ENCODE results near the gene BCKDHA. TPM values are rescaled to one million over a fixed set of nuclear protein-coding genes. Genes with fewer than 3 reads are reported as not detected.

Gene BCKDHA
- total RNA-seq, 4 donors from 2014 or later = 27.9 to 59.2 (median 39.1) TPM

DNA sequence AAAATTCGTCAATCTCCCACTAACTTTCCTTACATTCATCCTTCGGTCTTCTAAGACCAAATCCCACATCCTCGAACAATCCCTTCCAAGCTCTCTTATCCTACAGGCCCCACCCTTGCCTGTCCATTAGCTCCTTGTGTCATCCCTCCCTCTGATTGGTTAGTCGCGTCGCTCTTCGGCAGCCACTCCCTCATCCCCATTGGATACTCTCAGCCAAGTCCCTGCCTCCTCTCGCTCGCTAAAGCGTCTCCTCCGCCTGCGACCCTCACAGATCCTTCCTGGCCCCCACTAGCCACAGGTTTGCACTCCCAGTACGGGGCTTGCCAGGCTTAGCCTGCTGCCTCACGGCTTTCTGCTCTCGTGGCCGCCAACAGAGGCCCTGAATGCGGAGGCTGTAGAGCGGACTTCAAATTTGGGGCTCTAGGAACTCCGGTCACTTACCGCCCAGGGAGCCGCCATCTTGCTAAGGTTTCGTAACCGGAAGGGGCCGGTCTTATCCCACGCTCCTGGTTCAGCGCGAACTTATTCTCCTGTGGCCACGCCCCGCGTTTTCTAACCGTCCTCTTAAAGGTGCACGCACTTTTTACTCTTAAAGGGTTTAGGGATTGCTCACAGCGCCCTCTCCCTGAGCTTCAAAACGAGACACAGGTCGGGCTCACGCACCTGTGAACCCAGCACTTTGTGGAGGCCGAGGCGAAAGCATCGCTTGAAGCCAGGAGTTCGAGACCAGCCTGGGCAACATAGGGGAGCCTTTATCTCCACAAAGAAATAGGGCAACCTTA, 42.0 kb downstream of the BCKDHA start, which contains the start of gene DMAC2:
TSS of gene DMAC2 (minus strand) at position 472 of the 782 bp plus-strand sequence. CDS start at position 459, 13 bp downstream.
- TF ChIP-seq, protein P1, sequence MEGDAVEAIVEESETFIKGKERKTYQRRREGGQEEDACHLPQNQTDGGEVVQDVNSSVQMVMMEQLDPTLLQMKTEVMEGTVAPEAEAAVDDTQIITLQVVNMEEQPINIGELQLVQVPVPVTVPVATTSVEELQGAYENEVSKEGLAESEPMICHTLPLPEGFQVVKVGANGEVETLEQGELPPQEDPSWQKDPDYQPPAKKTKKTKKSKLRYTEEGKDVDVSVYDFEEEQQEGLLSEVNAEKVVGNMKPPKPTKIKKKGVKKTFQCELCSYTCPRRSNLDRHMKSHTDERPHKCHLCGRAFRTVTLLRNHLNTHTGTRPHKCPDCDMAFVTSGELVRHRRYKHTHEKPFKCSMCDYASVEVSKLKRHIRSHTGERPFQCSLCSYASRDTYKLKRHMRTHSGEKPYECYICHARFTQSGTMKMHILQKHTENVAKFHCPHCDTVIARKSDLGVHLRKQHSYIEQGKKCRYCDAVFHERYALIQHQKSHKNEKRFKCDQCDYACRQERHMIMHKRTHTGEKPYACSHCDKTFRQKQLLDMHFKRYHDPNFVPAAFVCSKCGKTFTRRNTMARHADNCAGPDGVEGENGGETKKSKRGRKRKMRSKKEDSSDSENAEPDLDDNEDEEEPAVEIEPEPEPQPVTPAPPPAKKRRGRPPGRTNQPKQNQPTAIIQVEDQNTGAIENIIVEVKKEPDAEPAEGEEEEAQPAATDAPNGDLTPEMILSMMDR (IDR thresholded peaks at IDR 0.05; ENCODE audit: low read depth) = no peak

DNA sequence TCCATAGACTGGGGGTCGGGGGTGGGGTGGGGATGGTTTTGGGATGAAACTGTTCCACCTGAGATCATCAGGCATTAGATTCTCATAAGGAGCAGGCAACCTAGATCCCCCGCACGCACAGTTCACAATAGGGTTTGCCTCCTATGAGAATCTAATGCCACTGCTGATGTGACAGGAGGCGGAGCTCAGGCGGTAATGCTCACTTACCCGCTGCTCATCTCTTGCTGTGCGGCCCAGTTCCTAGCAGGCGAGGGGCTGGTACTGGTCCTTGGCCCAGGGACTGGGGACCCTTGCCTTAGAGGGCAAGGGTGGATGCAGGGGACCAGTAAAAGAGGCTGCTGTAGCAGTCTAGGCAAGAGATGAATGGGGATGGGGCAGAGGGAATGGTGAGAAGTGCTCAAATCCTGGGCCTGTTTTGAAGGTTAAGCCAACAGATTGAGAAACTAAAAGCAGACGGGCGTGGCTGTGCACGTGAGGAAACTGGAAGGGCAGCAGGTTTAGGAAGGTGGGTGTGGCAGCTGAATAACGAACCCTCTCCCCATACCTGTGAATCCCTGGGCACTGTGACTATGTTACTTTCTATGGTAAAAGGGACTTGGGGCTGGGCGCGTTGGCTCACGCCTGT, 43.8 kb downstream of the BCKDHA start:
- TF ChIP-seq, protein P1 (IDR thresholded peaks at IDR 0.05; ENCODE audit: low read depth) = no peak

DNA sequence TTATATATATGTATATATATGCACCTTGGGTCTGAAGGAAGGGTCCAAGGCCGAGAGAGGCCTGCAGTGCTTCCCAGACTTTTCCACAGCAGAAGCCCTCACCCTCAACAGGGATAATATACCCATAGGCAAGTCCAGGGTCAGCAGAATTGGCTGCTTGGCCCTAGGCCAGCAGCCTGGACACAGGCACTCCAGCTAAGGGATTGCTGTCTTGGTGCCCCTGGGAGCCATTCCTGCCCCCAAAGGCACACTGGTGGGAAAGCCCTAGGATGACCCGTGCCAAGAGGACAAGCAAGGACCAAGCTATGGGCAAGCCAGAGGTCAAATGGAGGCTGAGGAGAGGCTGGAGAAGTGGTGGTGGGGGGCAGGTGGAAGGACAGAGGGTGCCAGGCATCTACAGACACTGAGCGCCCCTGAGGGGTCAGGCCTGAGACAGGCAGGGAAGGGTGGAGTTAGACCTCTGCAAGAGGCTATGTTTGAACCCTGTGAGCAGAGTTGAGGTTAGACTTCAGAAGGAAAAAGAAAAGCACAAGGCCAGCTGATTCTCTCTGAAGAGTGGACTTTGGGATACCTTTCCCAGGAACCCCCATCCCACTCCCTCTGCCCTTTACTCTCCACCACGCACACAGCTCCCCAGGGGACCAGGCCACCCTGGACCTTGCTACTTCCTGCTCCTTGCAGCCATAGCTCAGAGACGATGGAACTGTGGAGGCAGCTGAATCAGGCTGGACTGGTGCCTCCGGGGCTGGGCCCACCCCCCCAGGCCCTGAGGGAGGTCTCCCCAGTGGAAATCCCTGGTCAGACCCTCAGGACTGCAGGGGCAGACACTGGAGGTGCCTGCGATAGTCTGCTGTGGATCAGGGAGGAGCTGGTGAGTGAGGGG, 45.1 kb downstream of the BCKDHA start, which contains the start of gene ERICH4:
TSS of gene ERICH4 (plus strand) at position 684 of the 883 bp plus-strand sequence. CDS start at position 698, 14 bp downstream.
- TF ChIP-seq, protein P1 (IDR thresholded peaks at IDR 0.05; ENCODE audit: low read depth) = no peak

DNA sequence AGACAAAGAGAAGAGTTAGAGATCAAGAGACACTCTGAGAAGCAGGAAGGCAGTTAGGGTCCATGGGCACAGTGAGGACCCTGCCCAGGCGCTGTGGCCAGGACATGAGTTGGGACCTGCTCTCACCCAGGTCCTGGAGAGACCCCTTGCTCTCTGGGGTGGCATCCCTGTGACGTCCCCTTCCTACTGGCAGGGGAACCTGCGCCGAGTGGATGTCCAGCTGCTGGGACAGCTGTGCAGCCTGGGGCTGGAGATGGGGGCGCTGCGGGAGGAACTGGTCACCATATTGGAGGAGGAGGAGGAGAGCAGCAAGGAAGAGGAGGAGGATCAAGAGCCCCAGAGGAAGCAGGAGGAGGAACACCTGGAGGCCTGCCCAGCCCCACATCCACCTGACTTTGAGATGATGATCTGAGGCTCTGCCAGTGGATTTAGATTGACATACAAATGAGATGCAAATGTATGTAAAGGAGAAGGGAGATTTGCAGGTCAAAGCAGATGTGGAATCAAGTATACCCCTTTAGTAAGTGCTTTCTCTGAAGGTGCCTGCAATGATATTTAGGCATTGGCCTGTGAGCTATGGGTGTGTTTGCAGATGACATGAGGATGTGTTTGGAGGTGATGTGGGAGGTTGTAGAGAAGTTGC, 46.3 kb downstream of the BCKDHA start:
- TF ChIP-seq, protein P1 (IDR thresholded peaks at IDR 0.05; ENCODE audit: low read depth) = no peak

DNA sequence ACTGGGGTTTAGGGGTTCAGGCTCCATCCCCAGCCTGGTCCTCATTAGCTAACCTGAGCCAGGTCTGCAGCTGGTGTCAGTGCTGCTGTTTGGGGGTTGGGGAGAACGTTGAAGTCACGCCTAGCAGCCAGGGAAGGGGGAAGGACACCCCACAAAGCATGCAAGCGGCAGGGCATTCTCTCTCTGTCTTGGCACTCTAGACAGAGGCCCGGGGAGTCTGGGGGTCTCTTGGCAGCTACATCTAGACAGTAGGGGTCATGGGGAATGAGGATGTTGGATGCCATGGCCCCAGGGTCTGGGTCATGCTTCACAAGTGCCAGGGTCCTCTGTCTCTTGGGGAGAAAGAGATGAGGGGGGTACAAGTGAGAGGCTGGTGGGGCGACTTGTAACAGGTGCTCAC, 48.0 kb downstream of the BCKDHA start:
- TF ChIP-seq, protein P1 (IDR thresholded peaks at IDR 0.05; ENCODE audit: low read depth) = no peak

DNA sequence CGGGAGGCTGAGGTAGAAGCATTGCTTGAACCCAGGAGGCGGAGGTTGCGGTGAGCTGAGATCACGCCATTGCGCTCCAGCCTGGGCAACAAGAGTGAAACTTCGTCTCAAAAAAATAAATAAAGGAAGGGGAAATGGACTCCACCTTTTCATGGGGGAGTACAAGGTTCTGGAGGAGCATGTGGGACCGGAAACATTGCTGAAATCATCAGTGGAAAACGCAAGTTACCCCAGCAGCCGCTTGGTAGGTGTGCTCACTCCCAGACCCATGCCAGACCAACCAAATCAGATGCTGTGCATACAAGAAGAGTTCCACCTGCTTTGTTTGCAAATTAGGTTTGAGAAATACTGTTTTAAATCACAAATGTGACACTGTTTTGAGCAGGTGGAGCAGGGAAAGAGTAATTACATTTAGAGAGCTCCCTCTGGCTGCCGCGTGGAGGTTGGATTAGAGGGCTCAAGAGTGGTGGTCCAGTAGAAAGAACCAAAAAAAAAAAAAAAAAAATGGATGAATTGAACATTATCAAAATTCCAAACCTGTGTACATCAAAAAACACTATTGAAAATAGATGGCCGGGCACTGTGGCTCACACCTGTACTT, 50.2 kb downstream of the BCKDHA start:
- TF ChIP-seq, protein P1 (IDR thresholded peaks at IDR 0.05; ENCODE audit: low read depth) = no peak
